ENCODE results near the gene PDZD4.

Gene PDZD4

GRCh38 chrX:153772316-153773217, 57.8 kb downstream of the PDZD4 start:
- FAIRE-seq, result no peak
- DNase-seq (ENCODE audit: low spot score), result no peak

GRCh38 chrX:153771415-153772315, 58.7 kb downstream of the PDZD4 start:
- DNase-seq (ENCODE audit: low spot score) (no peak), FAIRE-seq (no peak)

DNA sequence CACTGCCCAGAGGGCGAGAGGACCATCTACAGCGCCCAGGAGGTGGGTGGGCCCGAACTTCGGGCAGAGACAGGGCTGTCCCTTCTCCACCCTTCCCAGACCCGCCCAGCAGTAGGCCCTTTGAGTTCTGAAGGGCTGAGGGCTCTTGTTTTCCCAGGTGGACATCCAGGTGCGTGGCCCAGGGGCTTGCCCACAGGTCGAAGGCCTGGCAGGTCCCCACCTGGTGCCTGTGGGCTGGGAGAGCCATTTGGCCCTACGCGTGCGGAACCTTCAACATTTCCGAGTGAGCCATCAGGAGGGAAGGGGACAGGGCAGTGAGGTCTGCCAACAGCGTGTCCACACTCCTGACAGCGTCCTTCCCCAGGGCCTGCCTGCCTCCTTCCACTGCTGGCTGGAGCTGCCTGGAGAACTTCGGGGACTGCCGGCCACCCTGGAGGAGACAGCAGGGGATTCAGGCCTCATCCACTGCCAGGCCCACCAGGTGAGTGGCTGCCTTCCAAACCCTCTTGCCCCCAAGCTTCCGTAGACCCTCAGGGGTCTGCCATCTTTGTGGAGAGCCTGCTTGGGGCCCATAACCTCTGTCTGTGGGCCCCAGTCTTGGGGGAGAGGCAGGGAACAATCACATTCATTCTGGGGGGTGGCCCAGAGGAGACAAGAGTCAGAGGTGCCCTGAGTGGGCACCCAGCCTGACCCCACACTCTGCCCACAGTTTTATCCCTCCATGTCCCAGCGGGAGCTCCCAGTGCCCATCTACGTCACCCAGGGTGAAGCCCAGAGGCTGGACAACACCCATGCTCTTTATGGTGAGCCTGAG, 59.5 kb downstream of the PDZD4 start:
- no peak for DNase-seq (ENCODE audit: low spot score)
- FAIRE-seq, result no peak

DNA sequence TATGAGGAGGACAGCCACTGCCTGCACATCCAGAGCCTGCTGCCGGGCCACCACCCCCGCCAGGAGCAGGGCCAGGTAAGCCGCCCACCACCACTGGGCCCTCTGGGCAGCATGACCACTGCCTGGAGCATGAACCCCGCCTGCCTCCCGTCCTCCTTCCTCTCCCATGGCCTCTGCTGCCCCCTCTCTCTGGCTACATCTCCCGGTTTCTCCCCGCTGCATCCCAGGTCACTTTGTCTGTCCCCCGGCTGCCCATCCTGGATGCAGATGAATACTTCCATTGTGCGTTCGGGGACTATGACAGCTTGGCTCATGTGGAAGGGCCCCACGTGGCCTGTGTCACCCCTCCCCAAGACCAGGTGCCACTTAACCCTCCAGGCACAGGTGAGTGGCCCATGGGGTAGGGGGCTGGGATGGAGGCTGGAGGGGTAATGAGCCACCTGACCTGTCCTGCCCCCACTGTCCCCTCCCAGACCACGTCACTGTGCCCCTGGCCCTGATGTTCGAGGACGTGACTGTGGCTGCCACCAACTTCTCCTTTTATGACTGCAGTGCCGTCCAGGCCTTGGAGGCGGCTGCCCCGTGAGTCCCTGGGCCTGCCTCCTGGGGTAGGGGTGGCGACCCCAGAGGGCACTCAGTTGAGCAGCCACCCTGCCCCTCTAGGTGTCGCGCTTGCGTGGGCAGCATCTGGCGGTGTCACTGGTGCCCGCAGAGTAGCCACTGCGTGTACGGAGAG, 60.3 kb downstream of the PDZD4 start:
- no peak for DNase-seq (ENCODE audit: low spot score)

DNA sequence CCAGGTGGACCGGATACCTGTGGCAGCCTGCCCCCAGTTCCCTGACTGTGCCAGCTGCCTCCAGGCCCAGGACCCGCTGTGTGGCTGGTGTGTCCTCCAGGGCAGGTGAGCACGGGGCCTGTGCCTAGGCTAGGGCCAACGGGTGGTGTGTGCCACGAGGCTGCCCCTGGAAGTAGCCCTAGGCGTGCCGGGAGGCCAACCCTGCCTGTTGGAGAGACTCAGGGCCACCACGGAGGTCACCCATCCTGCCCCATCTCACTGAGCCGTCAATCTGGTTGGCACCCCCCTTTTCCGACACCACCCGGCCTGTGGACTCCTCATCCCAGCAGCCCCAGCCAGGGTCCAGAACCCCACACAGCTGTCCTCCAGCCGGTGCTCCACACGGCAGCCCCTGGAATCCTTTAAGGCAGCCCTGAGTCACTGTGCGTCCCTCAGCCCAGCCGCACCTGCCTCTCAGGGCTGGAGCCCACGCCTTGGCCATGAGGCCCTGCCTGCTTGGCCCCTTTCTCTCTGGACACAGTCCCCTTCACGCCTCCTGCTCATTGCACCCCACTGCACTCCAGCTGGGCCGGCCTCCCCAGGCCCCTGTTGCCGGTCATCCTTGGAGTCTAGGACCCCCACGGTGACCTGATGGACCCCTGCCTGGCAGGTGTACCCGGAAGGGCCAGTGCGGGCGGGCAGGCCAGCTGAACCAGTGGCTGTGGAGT, 61.0 kb downstream of the PDZD4 start:
- no peak for DNase-seq (ENCODE audit: low spot score)
- FAIRE-seq, result no peak

More for the DNA sequence above, 60.3 kb downstream of the PDZD4 start:
- FAIRE-seq, result no peak

DNA sequence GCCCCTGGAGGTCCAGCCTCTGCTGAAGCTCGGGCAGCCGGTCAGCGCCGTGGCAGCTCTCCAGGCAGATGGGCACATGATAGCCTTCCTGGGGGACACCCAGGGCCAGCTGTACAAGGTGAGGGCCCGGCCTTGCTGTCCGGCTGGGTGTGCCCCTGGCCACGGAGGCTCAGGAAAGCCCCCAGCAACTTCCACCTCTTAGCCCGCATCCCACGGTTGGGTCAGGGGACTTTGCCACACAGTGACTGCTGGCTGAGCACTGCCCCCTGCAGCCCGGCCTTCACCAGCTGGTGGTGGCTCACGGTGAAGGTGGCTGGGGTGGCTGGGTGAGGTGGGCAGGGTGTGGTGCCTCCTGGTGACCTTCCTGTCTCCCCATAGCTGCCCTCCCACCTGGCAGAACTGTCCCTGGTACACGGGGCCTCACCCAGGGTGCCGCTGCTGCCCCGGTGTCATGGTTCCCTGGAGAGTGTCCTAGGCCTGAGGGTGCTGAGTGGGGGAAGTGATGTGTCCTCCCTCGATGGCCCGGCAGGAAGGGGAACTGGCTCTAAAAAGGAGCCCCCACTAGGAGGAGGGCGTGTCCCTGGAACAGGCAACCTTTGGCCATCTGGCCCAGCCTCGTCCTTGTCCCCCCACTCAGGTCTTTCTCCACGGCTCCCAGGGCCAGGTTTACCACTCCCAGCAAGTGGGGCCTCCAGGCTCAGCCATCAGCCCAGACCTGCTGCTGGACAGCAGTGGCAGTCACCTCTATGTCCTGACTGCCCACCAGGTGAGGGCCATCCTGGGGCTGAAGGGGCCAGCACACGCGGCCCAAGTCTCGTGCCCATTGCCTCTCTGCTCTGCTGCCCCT, 61.8 kb downstream of the PDZD4 start:
- DNase-seq (ENCODE audit: low spot score) (no peak), FAIRE-seq (no peak)

DNA sequence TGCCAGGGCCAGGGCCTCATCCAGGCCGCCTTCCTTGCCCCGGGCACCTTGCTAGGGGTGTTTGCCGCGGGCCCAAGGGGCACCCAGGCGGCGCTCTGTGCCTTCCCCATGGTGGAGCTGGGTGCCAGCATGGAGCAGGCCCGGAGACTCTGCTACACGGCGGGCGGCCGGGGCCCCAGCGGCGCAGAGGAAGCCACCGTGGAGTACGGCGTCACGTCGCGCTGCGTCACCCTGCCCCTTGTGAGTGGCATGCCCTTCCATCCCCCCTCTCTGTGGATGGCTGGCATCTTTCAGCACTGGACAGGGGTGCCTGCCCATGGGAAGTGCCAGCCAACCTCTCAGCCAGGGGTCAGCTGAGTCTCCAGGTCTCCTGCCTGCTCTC, 62.7 kb downstream of the PDZD4 start:
- DNase-seq (ENCODE audit: low spot score) (no peak), FAIRE-seq (no peak)

DNA sequence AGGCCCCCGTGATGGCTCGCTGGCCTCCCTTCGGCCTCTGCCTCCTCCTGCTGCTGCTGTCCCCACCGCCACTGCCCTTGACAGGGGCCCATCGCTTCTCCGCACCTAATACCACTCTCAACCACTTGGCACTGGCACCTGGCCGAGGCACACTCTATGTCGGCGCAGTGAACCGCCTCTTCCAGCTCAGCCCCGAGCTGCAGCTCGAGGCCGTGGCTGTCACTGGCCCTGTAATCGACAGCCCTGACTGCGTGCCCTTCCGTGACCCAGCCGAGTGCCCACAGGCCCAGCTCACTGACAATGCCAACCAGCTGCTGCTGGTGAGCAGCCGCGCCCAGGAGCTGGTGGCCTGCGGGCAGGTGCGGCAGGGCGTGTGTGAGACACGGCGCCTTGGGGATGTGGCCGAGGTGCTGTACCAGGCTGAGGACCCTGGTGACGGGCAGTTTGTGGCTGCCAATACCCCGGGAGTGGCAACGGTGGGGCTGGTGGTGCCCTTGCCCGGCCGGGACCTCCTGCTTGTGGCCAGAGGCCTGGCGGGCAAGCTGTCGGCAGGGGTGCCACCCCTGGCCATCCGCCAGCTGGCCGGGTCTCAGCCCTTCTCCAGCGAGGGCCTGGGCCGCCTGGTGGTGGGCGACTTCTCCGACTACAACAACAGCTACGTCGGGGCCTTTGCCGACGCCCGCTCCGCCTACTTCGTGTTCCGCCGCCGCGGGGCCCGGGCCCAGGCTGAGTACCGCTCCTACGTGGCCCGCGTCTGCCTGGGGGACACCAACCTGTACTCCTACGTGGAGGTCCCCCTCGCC, 63.3 kb downstream of the PDZD4 start:
- FAIRE-seq (no peak), DNase-seq (ENCODE audit: low spot score) (no peak)

DNA sequence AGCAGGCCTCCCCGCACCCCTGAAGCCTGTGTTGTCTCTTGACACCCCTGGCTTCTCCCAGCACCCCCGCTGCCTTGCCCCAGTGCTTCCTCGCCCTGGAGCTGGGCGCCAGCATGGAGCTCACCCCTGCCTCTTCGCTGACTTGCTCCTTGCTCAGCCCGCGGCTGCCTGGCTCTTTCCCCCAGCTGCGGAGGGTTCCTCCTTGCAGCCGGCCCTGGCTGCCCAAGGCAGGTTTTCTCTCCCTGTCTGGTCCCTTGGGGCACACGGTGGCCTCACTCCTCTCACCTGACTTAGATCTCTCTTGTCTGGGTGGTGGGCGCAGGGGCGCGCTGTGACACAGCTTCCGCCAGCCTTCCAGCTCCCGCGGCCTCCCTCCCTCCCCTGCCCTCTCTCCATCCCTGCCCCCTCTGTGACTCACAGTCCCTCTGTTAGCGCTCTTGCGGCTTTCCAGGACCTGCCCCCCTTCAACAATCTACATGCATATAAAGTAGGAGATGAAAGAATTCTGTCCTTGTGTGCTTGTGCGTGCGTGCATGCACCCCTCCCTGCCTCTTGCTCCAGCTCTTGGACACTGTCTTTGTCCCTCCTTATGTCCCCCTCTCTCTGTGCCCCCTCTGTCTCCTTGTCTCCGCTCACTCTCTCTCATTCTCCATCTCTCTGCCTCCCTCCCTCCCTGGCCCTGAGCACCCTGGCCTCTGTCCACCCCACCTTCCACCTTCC, 64.1 kb downstream of the PDZD4 start:
- no peak for FAIRE-seq
- peak; percentile 80 for DNase-seq (ENCODE audit: low spot score)

GRCh38 chrX:153765138-153766079, 64.9 kb downstream of the PDZD4 start:
- DNase-seq (ENCODE audit: low spot score) (peak; percentile 41), FAIRE-seq (no peak)

DNA sequence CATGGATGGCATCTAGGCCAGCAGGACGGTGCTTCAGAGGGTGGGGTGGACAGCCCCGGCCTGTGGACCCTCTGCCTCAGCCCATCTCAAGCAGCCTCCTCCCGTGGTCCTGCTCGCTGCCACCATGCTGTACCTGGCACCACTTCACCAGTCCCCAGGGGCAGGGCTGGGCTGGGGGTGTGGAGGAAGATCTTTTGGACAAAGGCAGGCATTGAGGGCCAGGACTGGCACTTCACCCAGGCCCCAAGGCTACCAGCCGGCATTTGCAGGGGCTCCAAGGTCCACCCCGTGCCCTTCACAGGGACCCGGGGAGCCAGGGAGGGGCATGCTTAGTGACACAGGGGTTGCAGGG, 65.6 kb downstream of the PDZD4 start:
- no peak for DNase-seq (ENCODE audit: low spot score)

GRCh38 chrX:153763989-153764755, 66.2 kb downstream of the PDZD4 start, which contains the start of gene PLXNB3:
Gene PLXNB3 (plus strand): TSS chrX:153764249. CDS start chrX:153765536, 1,287 bp downstream.
- peak; percentile 89 for DNase-seq (ENCODE audit: low spot score)
- FAIRE-seq, result peak; percentile 74

More for the DNA sequence above, 65.6 kb downstream of the PDZD4 start:
- no peak for FAIRE-seq

DNA sequence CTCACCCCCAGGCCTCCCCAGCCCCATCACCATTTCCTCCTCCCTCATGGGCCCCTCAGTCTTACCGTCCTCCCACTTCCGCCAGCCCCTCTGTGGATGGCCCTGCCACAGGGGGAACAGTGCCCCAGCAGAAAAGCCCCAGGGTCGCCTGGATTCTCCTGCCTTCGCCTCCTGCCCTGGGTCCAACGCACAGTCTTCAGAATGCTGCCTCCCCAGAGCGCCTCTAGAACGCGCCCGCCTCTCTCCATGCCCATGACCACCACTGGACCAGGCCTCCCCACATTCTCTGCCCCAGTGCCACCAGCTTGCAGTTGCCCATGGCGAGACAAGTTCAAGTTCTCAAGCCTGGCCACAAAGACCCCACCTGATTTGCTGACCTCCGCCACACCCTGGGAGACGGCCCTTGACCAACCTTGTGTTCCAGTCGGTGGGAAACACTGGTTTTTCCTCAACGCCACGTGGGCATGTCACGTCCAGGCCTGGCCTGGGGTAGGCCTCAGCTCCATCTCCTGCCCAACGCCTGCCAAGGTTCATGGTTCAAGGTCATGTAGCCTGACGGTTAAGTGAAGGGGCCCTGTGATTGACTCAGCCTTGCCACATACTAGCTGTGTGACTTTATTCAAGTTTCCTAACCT, 66.9 kb downstream of the PDZD4 start:
- FAIRE-seq (no peak), DNase-seq (ENCODE audit: low spot score) (no peak)

- DNase-seq (ENCODE audit: low spot score) (no peak), FAIRE-seq (no peak)
Observed at GRCh38 chrX:153762626-153763173, 67.6 kb downstream of the PDZD4 start.

DNA sequence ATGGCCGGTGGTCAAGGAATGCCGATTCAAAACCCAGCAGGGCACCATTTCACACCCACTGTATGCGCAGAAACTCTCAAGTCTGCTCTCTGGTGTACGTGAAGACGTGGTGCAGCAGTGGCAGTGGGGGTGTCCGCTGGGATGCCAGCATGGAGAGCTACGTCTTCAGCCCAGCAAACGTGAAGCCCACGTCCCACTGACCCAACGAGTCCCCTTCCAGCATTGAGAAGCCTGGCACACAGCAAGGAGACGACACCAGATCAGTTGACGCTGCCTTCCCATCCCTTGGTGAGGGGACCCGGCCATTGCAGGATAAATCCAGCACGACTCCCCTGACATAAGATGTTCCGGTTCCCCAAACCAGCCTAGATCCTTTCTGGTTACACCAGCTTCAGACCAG, 68.5 kb downstream of the PDZD4 start:
- no peak for DNase-seq (ENCODE audit: low spot score)
- FAIRE-seq, result no peak
